ENCODE results near the gene FNIP1.

The FNIP1 gene

GRCh38 chr5:131824631-131825030, 27.8 kb upstream of the FNIP1 start:
- in situ Hi-C loops (cut with HindIII; ENCODE audit: low pct_ligation_motif_present, low sequenced_read_pairs): no loop called here

GRCh38 chr5:131821221-131821620, 24.4 kb upstream of the FNIP1 start:
- peak; percentile 35 for DNase-seq
- in situ Hi-C loops (cut with HindIII; ENCODE audit: low pct_ligation_motif_present, low sequenced_read_pairs): no loop called here
- Histone ChIP-seq H3K4me3 (ENCODE audit: low read depth, low read length) (no peak overlapping the region), H3K36me3 (replicated peaks) (no peaks in the 10 kb centered on the region), H3K27me3 (replicated peaks) (no peaks in the 10 kb centered on the region), H3K27ac (no peak overlapping the region)
- TF ChIP-seq CTCF (IDR thresholded peaks at IDR 0.05; ENCODE audit: low read depth, low read length, missing control alignments): no peak

More at GRCh38 chr5:131824631-131825030, 27.8 kb upstream of the FNIP1 start:
- Histone ChIP-seq H3K27me3 (replicated peaks) (no peaks in the 10 kb centered on the region), H3K4me3 (ENCODE audit: low read depth, low read length) (no peak overlapping the region), H3K36me3 (replicated peaks) (no peaks in the 10 kb centered on the region), H3K27ac (no peak overlapping the region)
- DNase-seq: no peak
- TF ChIP-seq CTCF (IDR thresholded peaks at IDR 0.05; ENCODE audit: low read depth, low read length, missing control alignments): no peak

GRCh38 chr5:131818001-131818724, 21.3 kb upstream of the FNIP1 start:
- DNase-seq: no peak
- H3K4me3 ChIP-seq (ENCODE audit: low read depth, low read length): no peak overlapping the region
- no peak for TF ChIP-seq CTCF (IDR thresholded peaks at IDR 0.05; ENCODE audit: low read depth, low read length, missing control alignments)
- no peak overlapping the region for H3K27ac ChIP-seq
- no peaks in the 10 kb centered on the region for H3K36me3 ChIP-seq (replicated peaks)
- H3K27me3 ChIP-seq (replicated peaks): no peaks in the 10 kb centered on the region
- in situ Hi-C loops (cut with HindIII; ENCODE audit: low pct_ligation_motif_present, low sequenced_read_pairs): no loop called here

GRCh38 chr5:131814990-131815389, 18.2 kb upstream of the FNIP1 start:
- peak; percentile 88 for DNase-seq
- in situ Hi-C loops (cut with HindIII; ENCODE audit: low pct_ligation_motif_present, low sequenced_read_pairs): no loop called here
- H3K4me3 ChIP-seq (ENCODE audit: low read depth, low read length): no peak overlapping the region
- H3K27ac ChIP-seq: no peak overlapping the region
- no peaks in the 10 kb centered on the region for H3K27me3 ChIP-seq (replicated peaks)
- TF ChIP-seq CTCF (IDR thresholded peaks at IDR 0.05; ENCODE audit: low read depth, low read length, missing control alignments): no peak
- H3K36me3 ChIP-seq (replicated peaks): no peaks in the 10 kb centered on the region

GRCh38 chr5:131812371-131813160, 15.7 kb upstream of the FNIP1 start:
- no peaks in the 10 kb centered on the region for H3K36me3 ChIP-seq (replicated peaks)
- no peak for DNase-seq
- H3K4me3 ChIP-seq (ENCODE audit: low read depth, low read length): no peak overlapping the region
- TF ChIP-seq CTCF (IDR thresholded peaks at IDR 0.05; ENCODE audit: low read depth, low read length, missing control alignments): no peak
- in situ Hi-C loops (cut with HindIII; ENCODE audit: low pct_ligation_motif_present, low sequenced_read_pairs): no loop called here
- H3K27me3 ChIP-seq (replicated peaks): no peaks in the 10 kb centered on the region
- H3K27ac ChIP-seq: no peak overlapping the region

Measured in brain microvascular endothelial cell (primary cell).